ENCODE data around the gene SNX9. TPM values are rescaled to one million over a fixed set of nuclear protein-coding genes. Genes with fewer than 3 reads are reported as not detected.

Gene SNX9
- total RNA-seq, 1 experiment from 2014 or later: 31.3 TPM

GRCh38 chr6:157984686-157985225, 161.7 kb downstream of the SNX9 start:
- Histone ChIP-seq H2BK5ac (ENCODE audit: insufficient read length, low read length) (no peak overlapping the region), H2BK15ac (ENCODE audit: low read depth, low read length) (no peak overlapping the region), H4K91ac (ENCODE audit: insufficient read length, low read depth, low read length) (no peak overlapping the region), H4K8ac (replicated peaks; ENCODE audit: insufficient read length, low read depth, low read length) (no peak overlapping the region), H2AK5ac (ENCODE audit: insufficient read length, low read length) (no peak overlapping the region), H3K4ac (ENCODE audit: low read depth, low read length) (no peak overlapping the region), H3K27ac (ENCODE audit: insufficient read length, low read depth, low read length) (no peak overlapping the region), H2BK12ac (ENCODE audit: insufficient read length, low read depth, low read length) (no peak overlapping the region), H3K9me3 (ENCODE audit: control insufficient read depth, low read depth, low read length) (no peaks in the 10 kb centered on the region), H3K79me1 (ENCODE audit: insufficient read depth, low read depth, low read length, poor library complexity, severe bottlenecking) (no peaks in the 10 kb centered on the region), H2BK120ac (ENCODE audit: low read depth, low read length, poor library complexity, severe bottlenecking) (no peak overlapping the region), H3K27me3 (ENCODE audit: insufficient read depth, low read length) (no peaks in the 10 kb centered on the region; the same call in 1 of the 2 replicates), H3K4me1 (ENCODE audit: insufficient read depth, low read length) (peaks cover 10% of the 10 kb centered on the region), H3K9ac (ENCODE audit: extremely low read depth, insufficient read length, low read length) (no peak overlapping the region), H3K23ac (ENCODE audit: insufficient read length, low read depth, low read length) (no peak overlapping the region), H4K5ac (ENCODE audit: insufficient read length, low read depth, low read length) (no peak overlapping the region), H3K4me2 (ENCODE audit: insufficient read depth, insufficient read length, low read length) (no peak overlapping the region), H3T11ph (ENCODE audit: low read length) (no peak overlapping the region), H2AFZ (ENCODE audit: low read length) (no peak overlapping the region), H3K18ac (ENCODE audit: insufficient read length, low read depth, low read length) (no peak overlapping the region), H3K56ac (ENCODE audit: insufficient read length, low read depth, low read length) (no peak overlapping the region), H3K23me2 (ENCODE audit: insufficient read length, low read depth, low read length, poor library complexity, severe bottlenecking) (peaks cover 11% of the 10 kb centered on the region), H2BK20ac (ENCODE audit: low read depth, low read length, poor library complexity, severe bottlenecking) (no peak overlapping the region), H3K14ac (ENCODE audit: insufficient read depth, low read length) (0 out of 2 replicates have a peak overlapping the region, but pooled peaks have one; percentile 35), H4K20me1 (ENCODE audit: control insufficient read depth, insufficient read depth, insufficient read length) (no peaks in the 10 kb centered on the region), H3K79me2 (ENCODE audit: insufficient read depth, low read length) (peaks cover 13% of the 10 kb centered on the region)
- Mint-ChIP-seq H3K27ac (peak overlapping the region in 1 of 3 experiments; percentile 97; a peak in 2 of 7 replicates), H3K36me3 (ENCODE audit: insufficient read depth in 1 of 3, low read depth in 3 of 3) (no peaks in the 10 kb centered on the region; a peak in 1 of 7 replicates), H3K9me3 (no peaks in the 10 kb centered on the region), H3K4me1 (peaks cover 35 to 46% of the 10 kb centered on the region in 2 experiments), H3K4me3 (0 out of 5 replicates have a peak overlapping the region, but pooled peaks of 1 of the 2 experiments have one; percentile 26), H3K27me3 (ENCODE audit: low read depth) (peaks cover 15% of the 10 kb centered on the region)
- TF ChIP-seq CTCF (conservative IDR thresholded peaks at IDR 0.05): no peak
- no CpG with 5 or more reads among the region's 14 CpGs for WGBS (ENCODE audit: extremely low coverage, insufficient read length, low lambda C conversion rate)
- DNase-seq: no peak

All from H9 (cell line).